ENCODE results near the gene ZNF724. TPM values are rescaled to one million over a fixed set of nuclear protein-coding genes. Genes with fewer than 3 reads are reported as not detected.
A peak's percentile ranks its signal among the peaks of the same experiment; 100 is the strongest.
"Not testable (repeated sequence)": the region's sequence is repeated elsewhere in the genome, so short reads cannot be mapped to it uniquely, and the experiment has no call there.

Gene ZNF724
- 6.7 TPM for total RNA-seq

- peak; percentile 67 to 99 (median 97) for DNase-seq (ENCODE audit: low read depth in 2 of 3, low spot score in 2 of 3)
Measured at GRCh38 chr19:23249911-23250649, at the start of gene ZNF724. ZNF724 (minus strand) TSS chr19:23250394; CDS start chr19:23250242, 152 bp downstream.

GRCh38 chr19:23294141-23294540 is 43.9 kb upstream of the ZNF724 start:
- no peak for DNase-seq (ENCODE audit: low read depth in 2 of 3, low spot score in 2 of 3)

GRCh38 chr19:23289966-23290365 is 39.8 kb upstream of the ZNF724 start:
- DNase-seq (ENCODE audit: low read depth in 2 of 3, low spot score in 2 of 3), result not testable (repeated sequence)

- no peak for DNase-seq (ENCODE audit: low read depth in 2 of 3, low spot score in 2 of 3)
Measured at GRCh38 chr19:23287620-23288019, 37.4 kb upstream of the ZNF724 start.

- DNase-seq (ENCODE audit: low read depth in 2 of 3, low spot score in 2 of 3), result peak in 2 of 3 donors; percentile 9 to 31
Measured at GRCh38 chr19:23286477-23286876, 36.3 kb upstream of the ZNF724 start.

- DNase-seq (ENCODE audit: low read depth in 2 of 3, low spot score in 2 of 3), result no peak
Measured at GRCh38 chr19:23285948-23286347, 35.8 kb upstream of the ZNF724 start.

- DNase-seq (ENCODE audit: low read depth in 2 of 3, low spot score in 2 of 3), result not testable (repeated sequence)
Measured at GRCh38 chr19:23285326-23285725, 35.1 kb upstream of the ZNF724 start.

GRCh38 chr19:23283925-23284324 is 33.7 kb upstream of the ZNF724 start:
- peak; percentile 38 to 71 (median 68) for DNase-seq (ENCODE audit: low read depth in 2 of 3, low spot score in 2 of 3)

- DNase-seq (ENCODE audit: low read depth in 2 of 3, low spot score in 2 of 3), result no peak
Measured at GRCh38 chr19:23281663-23282276, 31.6 kb upstream of the ZNF724 start.

GRCh38 chr19:23278118-23278517 is 27.9 kb upstream of the ZNF724 start:
- not testable (repeated sequence) for DNase-seq (ENCODE audit: low read depth in 2 of 3, low spot score in 2 of 3)

GRCh38 chr19:23273590-23274412 is 23.6 kb upstream of the ZNF724 start:
- DNase-seq (ENCODE audit: low read depth in 2 of 3, low spot score in 2 of 3), result peak; percentile 66 to 97 (median 94)

- peak in 1 of 3 donors; percentile 34 for DNase-seq (ENCODE audit: low read depth in 2 of 3, low spot score in 2 of 3)
Measured at GRCh38 chr19:23273022-23273589, 22.9 kb upstream of the ZNF724 start.

- DNase-seq (ENCODE audit: low read depth in 2 of 3, low spot score in 2 of 3), result no peak
Measured at GRCh38 chr19:23263870-23264590, 13.8 kb upstream of the ZNF724 start.

- DNase-seq (ENCODE audit: low read depth in 2 of 3, low spot score in 2 of 3), result no peak
Measured at GRCh38 chr19:23263396-23263795, 13.2 kb upstream of the ZNF724 start.

- DNase-seq (ENCODE audit: low read depth in 2 of 3, low spot score in 2 of 3), result no peak
Measured at GRCh38 chr19:23262920-23263319, 12.7 kb upstream of the ZNF724 start.

- no peak for DNase-seq (ENCODE audit: low read depth in 2 of 3, low spot score in 2 of 3)
Measured at GRCh38 chr19:23261496-23262020, 11.4 kb upstream of the ZNF724 start.

- DNase-seq (ENCODE audit: low read depth in 2 of 3, low spot score in 2 of 3), result no peak
Measured at GRCh38 chr19:23260956-23261355, 10.8 kb upstream of the ZNF724 start.

- no peak for DNase-seq (ENCODE audit: low read depth in 2 of 3, low spot score in 2 of 3)
Measured at GRCh38 chr19:23259961-23260360, 9.8 kb upstream of the ZNF724 start.

- DNase-seq (ENCODE audit: low read depth in 2 of 3, low spot score in 2 of 3), result no peak
Measured at GRCh38 chr19:23255700-23256099, 5.5 kb upstream of the ZNF724 start.

Data from hematopoietic multipotent progenitor cell (in vitro differentiated cells).